Measurements from ENCODE around the gene USP3. TPM values are rescaled to one million over a fixed set of nuclear protein-coding genes. Genes with fewer than 3 reads are reported as not detected.
"Not testable (repeated sequence)": the region's sequence is repeated elsewhere in the genome, so short reads cannot be mapped to it uniquely, and the experiment has no call there.

USP3 gene
- total RNA-seq, 3 donors from 2014 or later = 65.6 to 101 (median 67.3) TPM

GRCh38 chr15:63519548-63520178 is 15.3 kb downstream of the USP3 start:
- no peak for DNase-seq
- H3K4me1 ChIP-seq (ENCODE audit: low read depth) = peaks cover 31% of the 10 kb centered on the region
- ATAC-seq = no peak
- intact Hi-C loops (cut with DNase I, micrococcal nuclease) = loop anchor here in 1 of 2 donors (5.0 kb wide), 1 partner anchor 202 kb away; no protein-coding TSS in a partner anchor
- H3K36me3 ChIP-seq (ENCODE audit: low read depth) = no peaks in the 10 kb centered on the region
- no peak for TF ChIP-seq CTCF (IDR thresholded peaks at IDR 0.05)
- no peaks in the 10 kb centered on the region for H3K9me3 ChIP-seq
- no peak overlapping the region for H3K4me3 ChIP-seq

GRCh38 chr15:63520462-63520861 is 16.1 kb downstream of the USP3 start:
- H3K36me3 ChIP-seq (ENCODE audit: low read depth); ATAC-seq; H3K4me3 ChIP-seq; DNase-seq; H3K9me3 ChIP-seq: not testable (repeated sequence)
- H3K4me1 ChIP-seq (ENCODE audit: low read depth) = peaks cover 23% of the 10 kb centered on the region
- intact Hi-C loops (cut with DNase I, micrococcal nuclease) = loop anchor here in 1 of 2 donors (5.0 kb wide), 1 partner anchor 203 kb away; no protein-coding TSS in a partner anchor

- DNase-seq = no peak
- intact Hi-C loops (cut with DNase I, micrococcal nuclease) = loop anchor here in 1 of 2 donors (5.0 kb wide), 1 partner anchor 205 kb away; no protein-coding TSS in a partner anchor
- ATAC-seq = no peak
- Histone ChIP-seq H3K36me3 (ENCODE audit: low read depth) (no peaks in the 10 kb centered on the region), H3K4me3 (no peak overlapping the region), H3K9me3 (no peaks in the 10 kb centered on the region), H3K4me1 (ENCODE audit: low read depth) (peaks cover 26% of the 10 kb centered on the region)
- TF ChIP-seq CTCF (IDR thresholded peaks at IDR 0.05) = no peak
Measured at GRCh38 chr15:63522225-63522578, 17.8 kb downstream of the USP3 start.

- DNase-seq = no peak
- H3K4me1 ChIP-seq (ENCODE audit: low read depth) = peaks cover 20% of the 10 kb centered on the region
Measured at GRCh38 chr15:63523306-63523990, 19.1 kb downstream of the USP3 start.

GRCh38 chr15:63524316-63525015 is 20.1 kb downstream of the USP3 start:
- ATAC-seq (no peak), DNase-seq (no peak)
- Histone ChIP-seq H3K9me3 (no peaks in the 10 kb centered on the region), H3K4me1 (ENCODE audit: low read depth) (peaks cover 20% of the 10 kb centered on the region), H3K36me3 (ENCODE audit: low read depth) (no peaks in the 10 kb centered on the region), H3K4me3 (no peak overlapping the region)
- no peak for TF ChIP-seq CTCF (IDR thresholded peaks at IDR 0.05)
- intact Hi-C loops (cut with DNase I, micrococcal nuclease) = loop anchor here in 1 of 2 donors (5.0 kb wide), 1 partner anchor 207 kb away; no protein-coding TSS in a partner anchor

More at GRCh38 chr15:63523306-63523990, 19.1 kb downstream of the USP3 start:
- no peak for ATAC-seq
- Histone ChIP-seq H3K4me3 (no peak overlapping the region), H3K9me3 (no peaks in the 10 kb centered on the region), H3K36me3 (ENCODE audit: low read depth) (no peaks in the 10 kb centered on the region)
- intact Hi-C loops (cut with DNase I, micrococcal nuclease) = loop anchor here in 1 of 2 donors (5.0 kb wide), 1 partner anchor 206 kb away; no protein-coding TSS in a partner anchor
- no peak for TF ChIP-seq CTCF (IDR thresholded peaks at IDR 0.05)

Measured in mucosa of descending colon (tissue), 3 donors.